Measurements from ENCODE around the gene IER5. TPM values are rescaled to one million over a fixed set of nuclear protein-coding genes. Genes with fewer than 3 reads are reported as not detected.
"Not testable (repeated sequence)": the region's sequence is repeated elsewhere in the genome, so short reads cannot be mapped to it uniquely, and the experiment has no call there.

Gene IER5
- total RNA-seq, 1 experiment from 2014 or later: 21.2 TPM

DNA sequence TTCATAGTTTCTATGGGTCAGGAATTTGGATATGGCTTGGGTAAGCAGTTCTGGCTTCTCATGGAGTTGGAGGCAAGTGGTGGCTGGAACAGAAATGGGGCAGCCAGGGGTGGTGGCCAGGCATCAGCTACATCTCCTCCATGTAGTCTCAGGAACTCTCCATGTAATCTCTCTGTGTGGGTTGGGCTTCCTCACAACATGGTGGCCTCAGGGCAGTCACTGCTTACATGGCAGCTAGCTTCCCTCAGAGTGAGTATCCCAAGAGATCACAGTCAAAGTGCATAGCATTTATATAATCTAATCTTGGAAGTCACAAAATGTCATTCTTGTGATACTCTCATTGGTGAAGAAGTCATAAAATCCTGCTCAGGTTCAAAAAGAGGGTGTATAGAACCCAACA is 29.1 kb upstream of the IER5 start:
- Histone ChIP-seq H3K27me3 (ENCODE audit: insufficient read depth, low read depth) (no peaks in the 10 kb centered on the region), H3K4me1 (replicated peaks; ENCODE audit: insufficient read depth) (no peaks in the 10 kb centered on the region), H3K9me2 (ENCODE audit: insufficient read depth) (no peaks in the 10 kb centered on the region), H3K27ac (no peak overlapping the region), H3K4me3 (no peak overlapping the region), H3F3A (ENCODE audit: insufficient read depth, low read depth) (no peaks in the 10 kb centered on the region), H3K36me3 (ENCODE audit: low read depth) (no peaks in the 10 kb centered on the region), H3K4me2 (no peak overlapping the region), H4K20me1 (ENCODE audit: insufficient read depth) (no peaks in the 10 kb centered on the region), H2AFZ (no peak overlapping the region), H3K9me3 (ENCODE audit: insufficient read depth, low read depth) (0 out of 2 replicates have a peak, but pooled peaks cover 4% of the 10 kb centered on the region), H3K79me2 (ENCODE audit: low read depth) (no peaks in the 10 kb centered on the region)
- no peak for DNase-seq
- BruUV-seq (replicated peaks): no TSS peak
- POLR2A ChIA-PET (ENCODE audit: unreplicated experiment): no interaction called here
- CTCF ChIA-PET: interaction anchor here (0.7 kb wide), 1 partner anchor 1195 kb away, joined by 3 read pairs; no protein-coding TSS in a partner anchor
- TF ChIP-seq CTCF (conservative IDR thresholded peaks at IDR 0.05): no peak
- TF ChIP-seq EZH2 (IDR thresholded peaks at IDR 0.05; ENCODE audit: low read depth): no peak
- intact Hi-C loops (cut with micrococcal nuclease; ENCODE audit: unreplicated experiment): no loop called here

- CTCF ChIA-PET: no interaction called here
These were observed 28.4 kb upstream of the IER5 start for GRCh38 chr1:181060066-181060465.

DNA sequence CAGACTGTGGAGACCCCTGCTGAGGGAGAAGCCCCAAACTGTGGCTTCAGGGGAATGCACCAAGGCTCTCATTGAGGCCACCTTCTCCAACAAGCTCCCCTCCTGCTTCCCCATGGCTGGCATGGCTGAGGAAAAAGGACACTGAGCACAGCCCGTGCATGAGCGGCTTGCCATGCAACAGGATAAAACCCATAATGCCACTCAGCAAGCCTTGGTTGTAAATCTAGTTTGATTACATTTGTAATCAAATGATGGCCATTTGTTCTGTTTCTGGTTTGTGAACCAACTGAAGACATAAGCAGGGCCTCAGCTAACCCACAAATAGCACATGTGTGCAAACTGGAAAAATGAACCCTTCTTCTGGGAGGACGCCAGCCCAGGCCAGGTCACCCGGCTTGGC is 27.6 kb upstream of the IER5 start:
- BruUV-seq (replicated peaks); H3K4me2 ChIP-seq; DNase-seq; H3K79me2 ChIP-seq (ENCODE audit: low read depth); H3K4me3 ChIP-seq; H3K27me3 ChIP-seq (ENCODE audit: insufficient read depth, low read depth); intact Hi-C loops (cut with micrococcal nuclease; ENCODE audit: unreplicated experiment); CTCF ChIA-PET; H4K20me1 ChIP-seq (ENCODE audit: insufficient read depth); H3F3A ChIP-seq (ENCODE audit: insufficient read depth, low read depth); H3K27ac ChIP-seq; H3K9me2 ChIP-seq (ENCODE audit: insufficient read depth); H3K9me3 ChIP-seq (ENCODE audit: insufficient read depth, low read depth); H2AFZ ChIP-seq; H3K36me3 ChIP-seq (ENCODE audit: low read depth); H3K4me1 ChIP-seq (replicated peaks; ENCODE audit: insufficient read depth); POLR2A ChIA-PET (ENCODE audit: unreplicated experiment): not testable (repeated sequence)

More at GRCh38 chr1:181060066-181060465, 28.4 kb upstream of the IER5 start:
- no peaks in the 10 kb centered on the region for H3K9me2 ChIP-seq (ENCODE audit: insufficient read depth)
- no peak overlapping the region for H2AFZ ChIP-seq
- BruUV-seq (replicated peaks): no TSS peak
- intact Hi-C loops (cut with micrococcal nuclease; ENCODE audit: unreplicated experiment): no loop called here
- POLR2A ChIA-PET (ENCODE audit: unreplicated experiment): no interaction called here
- H3K36me3 ChIP-seq (ENCODE audit: low read depth): no peaks in the 10 kb centered on the region
- no peak for DNase-seq
- H3K27me3 ChIP-seq (ENCODE audit: insufficient read depth, low read depth): no peaks in the 10 kb centered on the region
- no peaks in the 10 kb centered on the region for H3K79me2 ChIP-seq (ENCODE audit: low read depth)
- no peak overlapping the region for H3K4me2 ChIP-seq
- H3F3A ChIP-seq (ENCODE audit: insufficient read depth, low read depth): no peaks in the 10 kb centered on the region
- no peaks in the 10 kb centered on the region for H3K4me1 ChIP-seq (replicated peaks; ENCODE audit: insufficient read depth)
- H3K4me3 ChIP-seq: no peak overlapping the region
- 0 out of 2 replicates have a peak, but pooled peaks cover 4% of the 10 kb centered on the region for H3K9me3 ChIP-seq (ENCODE audit: insufficient read depth, low read depth)
- TF ChIP-seq CTCF (conservative IDR thresholded peaks at IDR 0.05) (no peak), EZH2 (IDR thresholded peaks at IDR 0.05; ENCODE audit: low read depth) (no peak)
- no peaks in the 10 kb centered on the region for H4K20me1 ChIP-seq (ENCODE audit: insufficient read depth)
- no peak overlapping the region for H3K27ac ChIP-seq

DNA sequence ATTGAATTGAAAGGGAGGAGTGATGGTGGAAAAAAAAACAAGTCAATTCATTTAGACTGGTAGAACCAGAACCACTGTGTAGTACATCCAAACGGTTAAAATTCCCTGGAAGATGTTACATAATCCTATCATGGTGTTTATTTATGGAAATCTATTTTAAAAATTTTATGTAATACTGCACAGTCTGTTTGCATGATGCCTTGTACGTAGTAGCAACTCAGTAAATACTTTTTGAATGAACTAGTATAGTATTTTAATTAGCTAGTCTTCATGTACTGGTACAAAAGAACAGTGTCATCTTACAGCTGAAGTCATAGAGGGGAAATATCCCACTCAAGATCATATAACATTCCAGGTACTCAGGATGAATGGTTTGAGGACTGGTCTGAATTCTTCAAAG is 27.0 kb upstream of the IER5 start:
- POLR2A ChIA-PET (ENCODE audit: unreplicated experiment): no interaction called here
- Histone ChIP-seq H3F3A (ENCODE audit: insufficient read depth, low read depth) (no peaks in the 10 kb centered on the region), H3K36me3 (ENCODE audit: low read depth) (no peaks in the 10 kb centered on the region)

More for the DNA sequence above, 27.0 kb upstream of the IER5 start:
- no TSS peak for BruUV-seq (replicated peaks)
- Histone ChIP-seq H3K9me2 (ENCODE audit: insufficient read depth) (no peaks in the 10 kb centered on the region), H3K9me3 (ENCODE audit: insufficient read depth, low read depth) (0 out of 2 replicates have a peak, but pooled peaks cover 4% of the 10 kb centered on the region), H3K4me2 (no peak overlapping the region), H3K27me3 (ENCODE audit: insufficient read depth, low read depth) (no peaks in the 10 kb centered on the region), H3K27ac (no peak overlapping the region), H3K4me1 (replicated peaks; ENCODE audit: insufficient read depth) (no peaks in the 10 kb centered on the region), H3K79me2 (ENCODE audit: low read depth) (no peaks in the 10 kb centered on the region), H2AFZ (no peak overlapping the region), H3K4me3 (no peak overlapping the region), H4K20me1 (ENCODE audit: insufficient read depth) (no peaks in the 10 kb centered on the region)
- TF ChIP-seq EZH2 (IDR thresholded peaks at IDR 0.05; ENCODE audit: low read depth): no peak
- TF ChIP-seq CTCF (conservative IDR thresholded peaks at IDR 0.05): no peak
- CTCF ChIA-PET: no interaction called here
- intact Hi-C loops (cut with micrococcal nuclease; ENCODE audit: unreplicated experiment): no loop called here
- DNase-seq: no peak

Data from PC-9 (cell line).